ENCODE measurements around the gene TRMT1L. TPM values are rescaled to one million over a fixed set of nuclear protein-coding genes. Genes with fewer than 3 reads are reported as not detected.

Gene TRMT1L
- total RNA-seq, 1 donor from 2014 or later, result 14.1 TPM

- H3K4me1 Mint-ChIP-seq (ENCODE audit: unreplicated experiment), result peaks cover 1% of the 10 kb centered on the region
- H3K27ac Mint-ChIP-seq (ENCODE audit: unreplicated experiment), result no peak overlapping the region
- no peaks in the 10 kb centered on the region for H3K27me3 Mint-ChIP-seq (ENCODE audit: unreplicated experiment)
- TF ChIP-seq CTCF (IDR thresholded peaks at IDR 0.05), result no peak
- no peak overlapping the region for H3K4me3 Mint-ChIP-seq (ENCODE audit: unreplicated experiment)
- H3K36me3 Mint-ChIP-seq (ENCODE audit: unreplicated experiment), result no peaks in the 10 kb centered on the region
- no peak for DNase-seq (ENCODE audit: extremely low spot score, unreplicated experiment)
- no peaks in the 10 kb centered on the region for H3K9me3 Mint-ChIP-seq (ENCODE audit: unreplicated experiment)
Measured at GRCh38 chr1:185074307-185074706, 82.4 kb downstream of the TRMT1L start.

- no peak for DNase-seq (ENCODE audit: extremely low spot score, unreplicated experiment)
- no peak for TF ChIP-seq CTCF (IDR thresholded peaks at IDR 0.05)
- no peaks in the 10 kb centered on the region for H3K27me3 Mint-ChIP-seq (ENCODE audit: unreplicated experiment)
- no peaks in the 10 kb centered on the region for H3K36me3 Mint-ChIP-seq (ENCODE audit: unreplicated experiment)
- no peaks in the 10 kb centered on the region for H3K9me3 Mint-ChIP-seq (ENCODE audit: unreplicated experiment)
- no peak overlapping the region for H3K4me3 Mint-ChIP-seq (ENCODE audit: unreplicated experiment)
- peaks cover 1% of the 10 kb centered on the region for H3K4me1 Mint-ChIP-seq (ENCODE audit: unreplicated experiment)
- H3K27ac Mint-ChIP-seq (ENCODE audit: unreplicated experiment), result no peak overlapping the region
Measured at GRCh38 chr1:185073725-185074124, 83.0 kb downstream of the TRMT1L start.

DNA sequence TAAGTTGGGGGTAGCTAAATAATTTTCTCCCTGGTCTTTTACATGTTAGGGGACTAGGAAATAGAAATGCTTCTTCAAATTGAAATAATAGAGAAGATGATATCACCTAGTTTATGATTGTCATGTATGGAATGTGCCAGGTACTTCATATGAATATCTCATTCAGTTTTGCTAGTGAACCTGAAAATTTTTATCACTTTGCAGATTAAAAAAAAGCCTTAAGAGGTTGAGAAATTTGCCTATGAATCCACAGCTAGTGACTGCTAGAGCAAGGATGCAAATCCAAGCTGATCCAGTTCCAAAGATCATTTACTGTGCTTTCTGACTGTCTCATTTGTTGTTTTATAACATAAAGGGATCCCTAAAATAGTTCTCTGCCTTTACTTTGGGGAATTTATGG is 86.7 kb downstream of the TRMT1L start:
- TF ChIP-seq CTCF (IDR thresholded peaks at IDR 0.05), result no peak
- Mint-ChIP-seq H3K27ac (ENCODE audit: unreplicated experiment) (no peak overlapping the region), H3K9me3 (ENCODE audit: unreplicated experiment) (no peaks in the 10 kb centered on the region), H3K36me3 (ENCODE audit: unreplicated experiment) (peaks cover 12% of the 10 kb centered on the region), H3K27me3 (ENCODE audit: unreplicated experiment) (no peaks in the 10 kb centered on the region), H3K4me1 (ENCODE audit: unreplicated experiment) (peaks cover 1% of the 10 kb centered on the region), H3K4me3 (ENCODE audit: unreplicated experiment) (no peak overlapping the region)
- no peak for DNase-seq (ENCODE audit: extremely low spot score, unreplicated experiment)

GRCh38 chr1:185069202-185069772 is 87.5 kb downstream of the TRMT1L start:
- Mint-ChIP-seq H3K36me3 (ENCODE audit: unreplicated experiment) (peaks cover 12% of the 10 kb centered on the region), H3K9me3 (ENCODE audit: unreplicated experiment) (peaks cover 2% of the 10 kb centered on the region), H3K4me3 (ENCODE audit: unreplicated experiment) (no peak overlapping the region), H3K27ac (ENCODE audit: unreplicated experiment) (no peak overlapping the region), H3K4me1 (ENCODE audit: unreplicated experiment) (no peaks in the 10 kb centered on the region), H3K27me3 (ENCODE audit: unreplicated experiment) (no peaks in the 10 kb centered on the region)
- DNase-seq (ENCODE audit: extremely low spot score, unreplicated experiment), result no peak
- TF ChIP-seq CTCF (IDR thresholded peaks at IDR 0.05), result no peak

GRCh38 chr1:185068341-185068740 is 88.4 kb downstream of the TRMT1L start:
- Mint-ChIP-seq H3K36me3 (ENCODE audit: unreplicated experiment) (peaks cover 12% of the 10 kb centered on the region), H3K9me3 (ENCODE audit: unreplicated experiment) (peaks cover 8% of the 10 kb centered on the region), H3K4me3 (ENCODE audit: unreplicated experiment) (no peak overlapping the region), H3K27me3 (ENCODE audit: unreplicated experiment) (no peaks in the 10 kb centered on the region), H3K4me1 (ENCODE audit: unreplicated experiment) (no peaks in the 10 kb centered on the region), H3K27ac (ENCODE audit: unreplicated experiment) (no peak overlapping the region)
- TF ChIP-seq CTCF (IDR thresholded peaks at IDR 0.05), result no peak
- DNase-seq (ENCODE audit: extremely low spot score, unreplicated experiment), result no peak

Other genes with a start within 250 kb of the TRMT1L start
- gene NIBAN1, start 182.4 kb downstream of the TRMT1L start, total RNA-seq, result 12.5 and 16.5 TPM in 2 replicates
- gene RNF2, start 111.4 kb downstream of the TRMT1L start, total RNA-seq, result 19.5 and 21.7 TPM in 2 replicates
- 7.6 and 8.3 TPM in 2 replicates for gene SWT1, start 214 bp upstream of the TRMT1L start, total RNA-seq
- 123 and 130 TPM in 2 replicates for gene IVNS1ABP, start 160.3 kb upstream of the TRMT1L start, total RNA-seq

All from osteocyte (in vitro differentiated cells).